ENCODE measurements around the gene LETM1. TPM values are rescaled to one million over a fixed set of nuclear protein-coding genes. Genes with fewer than 3 reads are reported as not detected.

LETM1 gene
- total RNA-seq, 1 donor, result 51.7 TPM

DNA sequence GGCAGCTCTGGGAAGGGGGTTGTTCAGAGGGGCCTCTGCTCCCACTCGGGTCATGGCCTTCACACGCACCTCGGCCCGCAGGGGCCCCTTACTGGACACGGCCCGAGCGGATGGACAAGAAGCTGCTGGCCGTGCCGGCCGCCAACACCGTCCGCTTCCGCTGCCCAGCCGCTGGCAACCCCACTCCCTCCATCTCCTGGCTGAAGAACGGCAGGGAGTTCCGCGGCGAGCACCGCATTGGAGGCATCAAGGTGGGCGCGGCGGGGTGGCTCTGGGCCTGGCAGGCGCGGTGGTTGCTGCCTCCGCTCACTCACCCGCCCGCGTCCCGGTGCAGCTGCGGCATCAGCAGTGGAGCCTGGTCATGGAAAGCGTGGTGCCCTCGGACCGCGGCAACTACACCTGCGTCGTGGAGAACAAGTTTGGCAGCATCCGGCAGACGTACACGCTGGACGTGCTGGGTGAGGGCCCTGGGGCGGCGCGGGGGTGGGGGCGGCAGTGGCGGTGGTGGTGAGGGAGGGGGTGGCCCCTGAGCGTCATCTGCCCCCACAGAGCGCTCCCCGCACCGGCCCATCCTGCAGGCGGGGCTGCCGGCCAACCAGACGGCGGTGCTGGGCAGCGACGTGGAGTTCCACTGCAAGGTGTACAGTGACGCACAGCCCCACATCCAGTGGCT is 54.5 kb downstream of the LETM1 start:
- TF ChIP-seq, protein P1, sequence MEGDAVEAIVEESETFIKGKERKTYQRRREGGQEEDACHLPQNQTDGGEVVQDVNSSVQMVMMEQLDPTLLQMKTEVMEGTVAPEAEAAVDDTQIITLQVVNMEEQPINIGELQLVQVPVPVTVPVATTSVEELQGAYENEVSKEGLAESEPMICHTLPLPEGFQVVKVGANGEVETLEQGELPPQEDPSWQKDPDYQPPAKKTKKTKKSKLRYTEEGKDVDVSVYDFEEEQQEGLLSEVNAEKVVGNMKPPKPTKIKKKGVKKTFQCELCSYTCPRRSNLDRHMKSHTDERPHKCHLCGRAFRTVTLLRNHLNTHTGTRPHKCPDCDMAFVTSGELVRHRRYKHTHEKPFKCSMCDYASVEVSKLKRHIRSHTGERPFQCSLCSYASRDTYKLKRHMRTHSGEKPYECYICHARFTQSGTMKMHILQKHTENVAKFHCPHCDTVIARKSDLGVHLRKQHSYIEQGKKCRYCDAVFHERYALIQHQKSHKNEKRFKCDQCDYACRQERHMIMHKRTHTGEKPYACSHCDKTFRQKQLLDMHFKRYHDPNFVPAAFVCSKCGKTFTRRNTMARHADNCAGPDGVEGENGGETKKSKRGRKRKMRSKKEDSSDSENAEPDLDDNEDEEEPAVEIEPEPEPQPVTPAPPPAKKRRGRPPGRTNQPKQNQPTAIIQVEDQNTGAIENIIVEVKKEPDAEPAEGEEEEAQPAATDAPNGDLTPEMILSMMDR (IDR thresholded peaks at IDR 0.05; ENCODE audit: insufficient read depth, low read length), result no peak
- no peak for DNase-seq (ENCODE audit: low read depth)
- H3K4me3 ChIP-seq (ENCODE audit: low read depth, low read length), result no peak overlapping the region

DNA sequence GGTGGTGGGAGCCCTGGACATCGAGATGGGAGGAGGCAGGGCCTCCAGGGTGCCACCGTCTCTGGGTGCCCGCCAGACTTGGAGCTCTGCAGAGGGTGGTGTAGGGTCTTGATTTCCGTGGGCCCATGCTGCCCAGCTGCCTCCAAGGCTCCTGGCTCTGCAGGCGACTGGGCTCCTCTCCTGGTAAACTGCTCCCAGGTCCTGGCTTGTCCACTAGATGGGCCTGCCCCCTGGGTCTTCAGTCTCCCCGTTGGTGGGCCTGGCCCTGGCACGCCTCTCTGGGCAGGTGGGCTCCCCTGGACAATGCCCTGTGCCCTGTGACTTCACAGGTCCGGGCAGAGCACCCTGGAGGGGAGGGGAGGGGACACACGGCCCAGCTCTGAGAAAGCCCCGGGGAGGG is 55.2 kb downstream of the LETM1 start:
- DNase-seq (ENCODE audit: low read depth), result no peak
- TF ChIP-seq, protein P1 (IDR thresholded peaks at IDR 0.05; ENCODE audit: insufficient read depth, low read length), result no peak
- H3K4me3 ChIP-seq (ENCODE audit: low read depth, low read length), result no peak overlapping the region

- TF ChIP-seq, protein P1 (IDR thresholded peaks at IDR 0.05; ENCODE audit: insufficient read depth, low read length), result no peak
- DNase-seq (ENCODE audit: low read depth), result no peak
- H3K4me3 ChIP-seq (ENCODE audit: low read depth, low read length), result no peak overlapping the region
Measured at GRCh38 chr4:1799387-1800375, 56.3 kb downstream of the LETM1 start.

- H3K4me3 ChIP-seq (ENCODE audit: low read depth, low read length), result no peak overlapping the region
- DNase-seq (ENCODE audit: low read depth), result no peak
- TF ChIP-seq, protein P1 (IDR thresholded peaks at IDR 0.05; ENCODE audit: insufficient read depth, low read length), result no peak
Measured at GRCh38 chr4:1798580-1799386, 57.2 kb downstream of the LETM1 start.

DNA sequence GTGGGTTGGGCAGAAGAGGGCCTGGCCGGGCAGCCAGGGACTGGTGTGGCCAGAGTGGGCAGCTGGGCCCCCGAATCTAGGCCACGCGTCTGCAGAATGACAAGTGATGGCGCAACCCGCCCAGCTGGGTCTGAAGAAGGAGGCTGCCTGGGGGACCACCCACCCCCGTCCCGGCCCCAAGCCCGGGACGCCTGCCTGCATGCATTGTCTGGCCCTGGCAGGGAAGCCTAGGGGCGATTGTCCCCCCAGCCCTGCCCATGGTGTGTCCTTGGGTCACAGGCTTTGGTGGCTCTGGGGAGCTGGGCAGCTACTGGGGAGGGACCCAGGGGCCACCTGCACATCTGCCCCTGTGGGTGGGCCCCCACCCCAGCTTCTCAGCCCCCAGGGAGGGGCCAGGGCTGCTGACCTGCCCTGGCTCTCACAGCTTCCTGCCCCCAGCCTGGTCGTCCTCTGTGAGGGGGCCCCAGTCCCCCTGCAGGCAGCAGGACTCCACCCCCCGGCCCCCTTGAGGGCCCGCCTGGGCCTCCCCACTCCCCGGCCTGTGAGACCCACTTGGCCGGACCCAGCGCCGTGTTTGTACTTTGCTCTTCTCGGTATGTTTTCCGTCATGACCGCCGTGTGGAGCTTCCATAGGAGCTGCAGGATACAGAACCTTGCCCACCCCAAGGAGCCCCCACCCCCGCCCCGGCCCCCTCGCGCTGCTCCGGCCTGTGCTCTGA is 57.9 kb downstream of the LETM1 start:
- DNase-seq (ENCODE audit: low read depth), result no peak
- TF ChIP-seq, protein P1 (IDR thresholded peaks at IDR 0.05; ENCODE audit: insufficient read depth, low read length), result no peak
- no peak overlapping the region for H3K4me3 ChIP-seq (ENCODE audit: low read depth, low read length)

Measured in fibroblast of the aortic adventitia (primary cell).